Measurements from ENCODE around the gene GJA4.
A peak's percentile ranks its signal among the peaks of the same experiment; 100 is the strongest.

GJA4 gene

GRCh38 chr1:34779526-34779925, 13.3 kb upstream of the GJA4 start:
- no peak overlapping the region for H3K9ac ChIP-seq (ENCODE audit: low read depth, low read length, poor library complexity)
- H2AK5ac ChIP-seq (ENCODE audit: low read depth, low read length): no peak overlapping the region
- H2BK15ac ChIP-seq (ENCODE audit: low read length): no peak overlapping the region
- peaks cover 0 to 5% of the 10 kb centered on the region in 2 donors for H3K4me1 ChIP-seq (ENCODE audit: control insufficient read depth in 2 of 2, insufficient read depth in 1 of 2, low read depth in 1 of 2, low read length in 2 of 2)
- no peak overlapping the region for H3K23ac ChIP-seq (ENCODE audit: low read depth, low read length, poor library complexity)
- no peak overlapping the region for H2BK120ac ChIP-seq (ENCODE audit: low read depth, low read length)
- H3K4me3 ChIP-seq (ENCODE audit: low read length in 2 of 2): no peak overlapping the region
- H3K14ac ChIP-seq (ENCODE audit: low read length): no peak overlapping the region
- no peak for DNase-seq (ENCODE audit: low spot score)
- H2BK12ac ChIP-seq (ENCODE audit: low read length): no peak overlapping the region
- H3K18ac ChIP-seq (ENCODE audit: low read length): no peak overlapping the region
- no peak overlapping the region for H3K4me2 ChIP-seq (ENCODE audit: insufficient read depth, low read length, poor library complexity, severe bottlenecking)
- no peaks in the 10 kb centered on the region for H3K79me1 ChIP-seq (ENCODE audit: low read depth, low read length)
- H3K4ac ChIP-seq (ENCODE audit: low read length): no peak overlapping the region
- H3K27me3 ChIP-seq (ENCODE audit: control insufficient read depth in 3 of 3, insufficient read depth in 3 of 3, low read depth in 1 of 3, low read length in 3 of 3): peaks cover 11 to 75% (median 36%) of the 10 kb centered on the region in 3 experiments
- H2AFZ ChIP-seq (ENCODE audit: low read length): no peak overlapping the region
- no peaks in the 10 kb centered on the region for H3K36me3 ChIP-seq (replicated peaks in 1 of 2; ENCODE audit: control insufficient read depth in 2 of 2, insufficient read depth in 2 of 2, low read length in 2 of 2)
- no peak overlapping the region for H3K27ac ChIP-seq (replicated peaks; ENCODE audit: low read length)
- no peak overlapping the region for H2BK5ac ChIP-seq (ENCODE audit: low read length)
- H3K9me3 ChIP-seq (replicated peaks in 1 of 2; ENCODE audit: control insufficient read depth in 2 of 2, insufficient read depth in 1 of 2, low read depth in 1 of 2, low read length in 2 of 2): no peaks in the 10 kb centered on the region
- no peak overlapping the region for H4K91ac ChIP-seq (ENCODE audit: low read depth, low read length, poor library complexity)
- no peak overlapping the region for H4K8ac ChIP-seq (ENCODE audit: low read depth, low read length)
- whole genome bisulfite sequencing, 2 donors (ENCODE audit: extremely low coverage in 2 of 2, insufficient read length in 2 of 2, insufficient replicate concordance in 1 of 2): no CpG with 5 or more reads among the region's 5 CpGs

- H3K4me3 ChIP-seq (ENCODE audit: low read length in 2 of 2): no peak overlapping the region
- no peak overlapping the region for H3K4me2 ChIP-seq (ENCODE audit: insufficient read depth, low read length, poor library complexity, severe bottlenecking)
- H3K9ac ChIP-seq (ENCODE audit: low read depth, low read length, poor library complexity): no peak overlapping the region
- no peak overlapping the region for H2BK120ac ChIP-seq (ENCODE audit: low read depth, low read length)
- no peaks in the 10 kb centered on the region for H3K9me3 ChIP-seq (replicated peaks in 1 of 2; ENCODE audit: control insufficient read depth in 2 of 2, insufficient read depth in 1 of 2, low read depth in 1 of 2, low read length in 2 of 2)
- no peak overlapping the region for H2BK5ac ChIP-seq (ENCODE audit: low read length)
- no peak overlapping the region for H2BK12ac ChIP-seq (ENCODE audit: low read length)
- no peak for DNase-seq (ENCODE audit: low spot score)
- H4K91ac ChIP-seq (ENCODE audit: low read depth, low read length, poor library complexity): no peak overlapping the region
- no peak overlapping the region for H3K27ac ChIP-seq (replicated peaks; ENCODE audit: low read length)
- no peak overlapping the region for H2BK15ac ChIP-seq (ENCODE audit: low read length)
- no CpG with 5 or more reads among the region's 5 CpGs for WGBS, 2 donors (ENCODE audit: extremely low coverage in 2 of 2, insufficient read length in 2 of 2, insufficient replicate concordance in 1 of 2)
- H3K18ac ChIP-seq (ENCODE audit: low read length): no peak overlapping the region
- H3K36me3 ChIP-seq (replicated peaks in 1 of 2; ENCODE audit: control insufficient read depth in 2 of 2, insufficient read depth in 2 of 2, low read length in 2 of 2): no peaks in the 10 kb centered on the region
- peak overlapping the region; percentile 21 for H2AK5ac ChIP-seq (ENCODE audit: low read depth, low read length)
- no peak overlapping the region for H3K4ac ChIP-seq (ENCODE audit: low read length)
- H2AFZ ChIP-seq (ENCODE audit: low read length): no peak overlapping the region
- no peak overlapping the region for H3K14ac ChIP-seq (ENCODE audit: low read length)
- peaks cover 0 to 5% of the 10 kb centered on the region in 2 donors for H3K4me1 ChIP-seq (ENCODE audit: control insufficient read depth in 2 of 2, insufficient read depth in 1 of 2, low read depth in 1 of 2, low read length in 2 of 2)
- H3K27me3 ChIP-seq (ENCODE audit: control insufficient read depth in 3 of 3, insufficient read depth in 3 of 3, low read depth in 1 of 3, low read length in 3 of 3): peaks cover 11 to 74% (median 36%) of the 10 kb centered on the region in 3 experiments
- H3K79me1 ChIP-seq (ENCODE audit: low read depth, low read length): no peaks in the 10 kb centered on the region
- no peak overlapping the region for H4K8ac ChIP-seq (ENCODE audit: low read depth, low read length)
- peak overlapping the region; percentile 26 for H3K23ac ChIP-seq (ENCODE audit: low read depth, low read length, poor library complexity)
Observed at GRCh38 chr1:34779962-34780361, 12.8 kb upstream of the GJA4 start.

GRCh38 chr1:34780528-34780927, 12.3 kb upstream of the GJA4 start:
- H4K8ac ChIP-seq (ENCODE audit: low read depth, low read length): no peak overlapping the region
- no peak overlapping the region for H3K4me2 ChIP-seq (ENCODE audit: insufficient read depth, low read length, poor library complexity, severe bottlenecking)
- H2AK5ac ChIP-seq (ENCODE audit: low read depth, low read length): no peak overlapping the region
- H3K4ac ChIP-seq (ENCODE audit: low read length): no peak overlapping the region
- DNase-seq (ENCODE audit: low spot score): no peak
- H3K79me1 ChIP-seq (ENCODE audit: low read depth, low read length): no peaks in the 10 kb centered on the region
- peaks cover 11 to 71% (median 36%) of the 10 kb centered on the region in 3 experiments for H3K27me3 ChIP-seq (ENCODE audit: control insufficient read depth in 3 of 3, insufficient read depth in 3 of 3, low read depth in 1 of 3, low read length in 3 of 3)
- no peak overlapping the region for H3K27ac ChIP-seq (replicated peaks; ENCODE audit: low read length)
- peaks cover 0 to 5% of the 10 kb centered on the region in 2 donors for H3K4me1 ChIP-seq (ENCODE audit: control insufficient read depth in 2 of 2, insufficient read depth in 1 of 2, low read depth in 1 of 2, low read length in 2 of 2)
- H3K4me3 ChIP-seq (ENCODE audit: low read length in 2 of 2): no peak overlapping the region
- H2BK15ac ChIP-seq (ENCODE audit: low read length): no peak overlapping the region
- H4K91ac ChIP-seq (ENCODE audit: low read depth, low read length, poor library complexity): no peak overlapping the region
- H3K36me3 ChIP-seq (replicated peaks in 1 of 2; ENCODE audit: control insufficient read depth in 2 of 2, insufficient read depth in 2 of 2, low read length in 2 of 2): no peaks in the 10 kb centered on the region
- H3K9ac ChIP-seq (ENCODE audit: low read depth, low read length, poor library complexity): no peak overlapping the region
- no peak overlapping the region for H2BK120ac ChIP-seq (ENCODE audit: low read depth, low read length)
- no peak overlapping the region for H2BK12ac ChIP-seq (ENCODE audit: low read length)
- no peaks in the 10 kb centered on the region for H3K9me3 ChIP-seq (replicated peaks in 1 of 2; ENCODE audit: control insufficient read depth in 2 of 2, insufficient read depth in 1 of 2, low read depth in 1 of 2, low read length in 2 of 2)
- no peak overlapping the region for H3K23ac ChIP-seq (ENCODE audit: low read depth, low read length, poor library complexity)
- H2AFZ ChIP-seq (ENCODE audit: low read length): no peak overlapping the region
- no peak overlapping the region for H3K14ac ChIP-seq (ENCODE audit: low read length)
- WGBS, 2 donors (ENCODE audit: extremely low coverage in 2 of 2, insufficient read length in 2 of 2, insufficient replicate concordance in 1 of 2): no CpG with 5 or more reads among the region's 2 CpGs
- H2BK5ac ChIP-seq (ENCODE audit: low read length): no peak overlapping the region
- no peak overlapping the region for H3K18ac ChIP-seq (ENCODE audit: low read length)

GRCh38 chr1:34781071-34781843, 11.5 kb upstream of the GJA4 start, which contains the start of gene GJB3:
TSS of gene GJB3 (plus strand) at chr1:34781214. CDS start at chr1:34784763, 3,549 bp downstream.
- no peak within 1 kb of the TSS for H2BK5ac ChIP-seq (ENCODE audit: low read length)
- no peak within 1 kb of the TSS for H3K27ac ChIP-seq (replicated peaks; ENCODE audit: low read length)
- no peak within 1 kb of the TSS for H4K8ac ChIP-seq (ENCODE audit: low read depth, low read length)
- H4K91ac ChIP-seq (ENCODE audit: low read depth, low read length, poor library complexity): no peak within 1 kb of the TSS
- H2AK5ac ChIP-seq (ENCODE audit: low read depth, low read length): peak within 1 kb of the TSS; percentile 21
- no peak within 1 kb of the TSS for H3K14ac ChIP-seq (ENCODE audit: low read length)
- no peak for DNase-seq (ENCODE audit: low spot score)
- H3K23ac ChIP-seq (ENCODE audit: low read depth, low read length, poor library complexity): peak within 1 kb of the TSS; percentile 67
- H3K18ac ChIP-seq (ENCODE audit: low read length): peak within 1 kb of the TSS; percentile 79
- H3K4me1 ChIP-seq (ENCODE audit: control insufficient read depth in 2 of 2, insufficient read depth in 1 of 2, low read depth in 1 of 2, low read length in 2 of 2): peaks cover 0 to 5% of the 10 kb centered on the region in 2 donors
- H3K4me2 ChIP-seq (ENCODE audit: insufficient read depth, low read length, poor library complexity, severe bottlenecking): peak within 1 kb of the TSS; percentile 70
- no CpG with 5 or more reads among the region's 62 CpGs for WGBS, 2 donors (ENCODE audit: extremely low coverage in 2 of 2, insufficient read length in 2 of 2, insufficient replicate concordance in 1 of 2)
- peaks cover 11 to 66% (median 38%) of the 10 kb centered on the region in 3 experiments for H3K27me3 ChIP-seq (ENCODE audit: control insufficient read depth in 3 of 3, insufficient read depth in 3 of 3, low read depth in 1 of 3, low read length in 3 of 3)
- H2BK15ac ChIP-seq (ENCODE audit: low read length): no peak within 1 kb of the TSS
- H3K9ac ChIP-seq (ENCODE audit: low read depth, low read length, poor library complexity): no peak within 1 kb of the TSS
- H2BK12ac ChIP-seq (ENCODE audit: low read length): no peak within 1 kb of the TSS
- H3K79me1 ChIP-seq (ENCODE audit: low read depth, low read length): no peaks in the 10 kb centered on the region
- no peaks in the 10 kb centered on the region for H3K9me3 ChIP-seq (replicated peaks in 1 of 2; ENCODE audit: control insufficient read depth in 2 of 2, insufficient read depth in 1 of 2, low read depth in 1 of 2, low read length in 2 of 2)
- peak within 1 kb of the TSS in 1 of 2 donors; percentile 65 for H3K4me3 ChIP-seq (ENCODE audit: low read length in 2 of 2)
- H3K4ac ChIP-seq (ENCODE audit: low read length): no peak within 1 kb of the TSS
- H2BK120ac ChIP-seq (ENCODE audit: low read depth, low read length): no peak within 1 kb of the TSS
- H2AFZ ChIP-seq (ENCODE audit: low read length): peak within 1 kb of the TSS; percentile 77
- H3K36me3 ChIP-seq (replicated peaks in 1 of 2; ENCODE audit: control insufficient read depth in 2 of 2, insufficient read depth in 2 of 2, low read length in 2 of 2): no peaks in the 10 kb centered on the region

Measured in neuronal stem cell (in vitro differentiated cells).